Islet of Langerhans (tissue), 1 donor: ENCODE measurements around the gene PDE11A.
"Not testable (repeated sequence)": the region's sequence is repeated elsewhere in the genome, so short reads cannot be mapped to it uniquely, and the experiment has no call there.

ENCODE experiments used
- FAIRE-seq: peaks from one replicate; lab custom pipeline; 2011; peaks lifted over from hg19 to GRCh38; lab: Jason Lieb, UNC

Gene PDE11A

DNA sequence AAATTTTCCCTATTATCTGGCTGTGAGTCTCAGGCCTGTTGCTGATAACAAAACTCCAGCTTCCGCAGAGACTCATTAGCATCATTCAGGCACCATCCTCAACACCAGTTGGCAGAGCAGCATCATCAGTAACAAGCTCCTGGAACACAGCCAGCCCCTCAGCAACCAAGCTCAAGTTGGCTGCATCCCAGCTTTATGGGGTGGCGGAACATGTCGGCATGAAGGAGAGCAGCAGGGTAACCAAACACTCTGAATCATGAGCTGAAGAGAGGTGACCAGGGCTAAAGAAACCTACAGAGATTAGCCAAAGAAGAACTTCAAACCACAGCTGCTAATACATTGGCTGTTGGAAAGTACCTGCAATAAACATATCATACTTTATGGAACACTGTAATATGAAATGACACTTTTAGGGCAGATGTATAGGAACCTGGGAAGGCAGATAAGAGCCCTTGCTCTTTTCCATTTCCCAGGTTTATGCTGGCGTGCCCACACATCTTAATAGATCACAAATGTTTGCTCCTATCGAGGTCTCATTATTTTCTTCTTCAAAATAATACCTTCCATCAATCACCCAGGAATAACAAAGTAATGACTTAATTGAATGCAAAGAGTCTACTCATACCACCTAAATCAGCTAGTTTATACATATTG is 63.8 kb downstream of the PDE11A start:
- no peak for FAIRE-seq

- no peak for FAIRE-seq
These were observed 65.9 kb downstream of the PDE11A start for GRCh38 chr2:178006710-178007109.

DNA sequence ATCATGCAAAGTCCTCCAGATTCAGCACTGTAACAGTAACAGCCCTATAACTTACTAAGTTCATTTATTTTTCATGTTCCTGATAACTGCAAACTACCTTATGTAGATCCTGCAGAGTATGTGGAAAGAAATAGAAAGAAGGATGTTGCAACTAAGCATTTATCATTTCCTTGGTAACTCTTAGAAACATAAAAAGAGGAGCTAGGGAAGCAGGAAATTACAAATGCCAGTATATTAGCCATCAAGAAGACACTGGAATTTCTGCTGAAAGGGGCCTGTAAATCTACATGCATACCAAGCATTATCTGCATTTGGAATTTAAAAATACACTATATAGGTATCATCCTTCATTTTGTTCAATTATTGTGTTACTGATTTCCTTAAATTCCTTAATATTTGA is 66.8 kb downstream of the PDE11A start:
- FAIRE-seq: no peak

GRCh38 chr2:178002038-178002437 is 70.5 kb downstream of the PDE11A start:
- FAIRE-seq: no peak

- FAIRE-seq: no peak
These were observed 73.6 kb downstream of the PDE11A start for GRCh38 chr2:177998996-177999395.

GRCh38 chr2:177998006-177998405 is 74.6 kb downstream of the PDE11A start:
- no peak for FAIRE-seq

- no peak for FAIRE-seq
These were observed 79.6 kb downstream of the PDE11A start for GRCh38 chr2:177992992-177993391.

DNA sequence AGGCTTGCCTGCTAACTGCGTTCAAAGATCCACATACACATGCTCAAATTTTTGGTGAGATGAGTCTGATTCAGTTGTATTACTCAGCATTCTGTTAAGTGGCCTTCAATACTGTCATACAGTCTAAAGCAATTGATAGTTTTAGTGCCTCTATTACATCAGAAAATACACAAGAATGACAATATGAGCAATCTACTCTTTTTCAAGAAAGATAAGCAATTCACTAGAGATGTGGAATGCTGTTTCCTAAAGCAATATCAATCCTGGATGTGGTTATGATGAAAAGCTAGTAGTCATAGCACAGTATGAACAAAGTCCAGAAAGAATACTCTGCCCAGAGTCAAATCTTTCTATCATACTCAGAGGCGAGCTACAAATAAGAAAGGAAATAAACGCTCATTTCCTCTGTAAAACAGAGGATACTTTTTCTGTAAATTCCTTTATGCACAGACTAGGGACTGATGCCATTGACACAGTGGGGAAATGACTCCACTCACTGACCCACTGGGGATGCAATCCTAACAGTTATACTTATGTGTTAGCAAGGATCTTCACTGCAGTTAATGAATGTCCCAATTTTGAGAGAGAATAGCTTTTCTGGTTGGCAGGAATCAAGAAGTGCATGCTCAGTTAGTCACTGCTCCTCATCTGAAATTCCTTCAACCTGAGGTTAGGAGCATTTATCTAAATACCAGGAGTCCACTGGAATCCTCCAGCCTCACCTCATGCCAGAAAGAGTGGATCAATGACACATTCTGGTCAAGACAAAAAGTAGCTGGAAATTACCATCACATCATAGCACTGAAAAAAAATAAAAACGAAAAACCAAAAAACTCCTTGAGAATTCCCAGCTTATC is 83.3 kb downstream of the PDE11A start:
- no peak for FAIRE-seq

- no peak for FAIRE-seq
These were observed 87.8 kb downstream of the PDE11A start for GRCh38 chr2:177984749-177985148.

DNA sequence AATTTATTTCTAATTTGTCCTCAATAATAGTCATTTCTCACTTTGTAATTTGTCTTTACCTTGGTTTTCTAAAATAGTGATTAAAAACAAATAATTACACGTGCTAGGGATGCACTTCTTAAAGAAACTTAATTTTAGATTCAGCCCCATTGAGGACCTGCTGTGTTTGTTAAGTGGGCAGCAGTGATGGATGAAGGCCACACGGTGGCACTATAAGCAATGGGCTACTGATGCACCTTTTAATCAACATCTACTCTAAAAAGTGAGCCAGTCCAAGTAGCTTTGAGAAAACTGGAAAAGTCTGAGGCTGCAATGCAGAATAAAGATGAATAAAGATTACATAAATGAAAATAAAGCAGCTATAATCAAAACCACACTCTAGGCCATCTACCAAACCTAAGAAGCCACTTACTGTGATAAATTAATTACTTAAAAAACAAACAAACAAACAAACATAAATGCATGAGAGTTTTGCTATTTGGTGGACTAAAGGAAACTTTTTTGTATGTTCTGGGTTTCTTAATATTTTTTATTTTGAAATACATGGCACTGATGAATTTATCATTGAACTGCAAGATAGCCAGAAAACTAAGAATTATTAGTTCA is 89.3 kb downstream of the PDE11A start:
- peak; percentile 90 for FAIRE-seq

DNA sequence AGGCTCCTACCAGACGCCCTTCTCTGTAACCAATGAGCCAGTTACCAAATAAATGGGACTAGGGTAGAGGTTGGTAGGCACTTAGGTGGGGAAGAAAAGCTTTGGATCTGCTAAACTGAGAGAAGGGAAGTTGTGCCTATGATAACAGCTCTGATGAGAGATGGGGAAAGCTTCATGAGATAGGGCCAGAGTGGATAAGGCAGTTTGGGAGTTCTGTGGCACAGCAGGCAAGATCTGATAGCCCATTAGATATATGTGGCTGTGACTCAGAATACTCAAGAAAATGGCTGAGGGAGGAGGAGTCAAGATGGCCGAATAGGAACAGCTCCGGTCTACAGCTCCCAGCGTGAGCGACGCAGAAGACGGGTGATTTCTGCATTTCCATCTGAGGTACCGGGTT is 99.8 kb downstream of the PDE11A start:
- no peak for FAIRE-seq

DNA sequence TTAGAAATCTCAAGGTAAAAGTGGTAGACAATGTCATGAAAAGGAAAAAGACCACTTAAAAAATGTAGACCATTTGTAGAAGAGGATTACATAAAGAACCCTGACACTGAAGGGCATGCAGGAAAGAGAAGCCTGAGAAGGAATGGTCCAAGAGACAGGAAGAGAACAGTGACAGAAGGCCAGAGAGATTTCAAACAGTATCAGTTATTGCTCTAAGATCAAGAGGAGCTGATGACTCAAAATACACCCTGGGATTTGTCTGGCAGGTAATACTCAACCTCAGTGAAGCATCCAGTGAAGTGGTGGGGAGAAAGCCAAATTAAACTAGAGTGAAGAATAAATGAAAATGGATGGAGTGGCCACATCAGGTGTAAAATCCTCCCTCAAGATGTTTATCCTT is 100.5 kb downstream of the PDE11A start:
- FAIRE-seq: no peak

GRCh38 chr2:177970670-177971454 is 101.7 kb downstream of the PDE11A start:
- no peak for FAIRE-seq

- no peak for FAIRE-seq
These were observed 107.7 kb downstream of the PDE11A start for GRCh38 chr2:177964892-177965291.

DNA sequence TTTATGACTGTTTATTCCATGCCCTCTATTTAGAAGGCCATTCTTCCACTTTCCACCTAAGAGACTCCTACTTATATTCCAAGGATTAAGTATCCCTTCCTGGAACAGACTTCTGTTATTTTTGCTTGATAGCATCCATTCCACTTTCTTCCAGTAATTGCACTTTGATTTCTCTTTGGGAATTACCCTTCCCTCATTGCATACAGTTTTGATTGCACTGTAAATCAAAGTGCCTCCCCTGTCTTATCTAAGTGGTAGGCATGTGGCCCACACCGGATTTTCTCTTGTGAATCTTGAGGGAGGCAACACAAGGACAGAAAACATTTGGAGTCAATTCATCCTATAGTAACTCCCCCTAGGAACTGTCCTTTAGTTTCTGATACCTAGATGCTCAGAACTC is 120.4 kb downstream of the PDE11A start:
- FAIRE-seq: no peak

DNA sequence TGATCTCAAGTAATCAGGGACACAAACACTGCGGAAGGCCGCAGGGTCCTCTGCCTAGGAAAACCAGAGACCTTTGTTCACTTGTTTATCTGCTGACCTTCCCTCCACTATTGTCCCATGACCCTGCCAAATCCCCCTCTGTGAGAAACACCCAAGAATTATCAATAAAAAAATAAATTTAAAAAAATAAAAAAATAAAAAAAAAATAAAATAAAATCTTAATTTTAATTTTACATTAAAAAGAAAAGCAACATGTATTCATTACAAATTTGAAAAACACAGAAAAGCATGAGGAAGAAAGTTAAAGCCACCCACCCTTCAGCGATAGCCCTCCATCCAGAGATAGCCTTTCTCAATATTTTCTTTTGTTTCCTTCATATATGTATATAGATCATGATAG is 125.0 kb downstream of the PDE11A start:
- FAIRE-seq: not testable (repeated sequence)

DNA sequence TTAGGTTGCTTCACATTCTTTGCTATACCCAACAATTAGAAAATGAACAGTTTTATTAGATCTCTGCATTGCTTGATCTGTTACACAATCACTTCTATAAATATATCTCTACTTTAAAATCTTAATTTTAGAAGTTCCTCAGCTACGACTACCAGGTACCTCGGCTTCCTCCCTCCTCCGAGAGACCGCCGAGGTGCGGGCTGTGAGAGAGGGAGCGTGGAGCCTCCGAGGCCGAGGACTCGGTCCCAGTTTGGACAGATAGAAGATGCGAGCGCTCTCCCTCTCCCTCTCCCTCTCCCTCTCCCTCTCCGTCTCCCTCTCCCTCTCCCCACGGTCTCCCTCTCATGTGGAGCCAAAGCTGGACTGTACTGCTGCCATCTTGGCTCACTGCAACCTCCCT is 128.0 kb downstream of the PDE11A start:
- not testable (repeated sequence) for FAIRE-seq

- no peak for FAIRE-seq
These were observed 129.8 kb downstream of the PDE11A start for GRCh38 chr2:177942731-177943130.

DNA sequence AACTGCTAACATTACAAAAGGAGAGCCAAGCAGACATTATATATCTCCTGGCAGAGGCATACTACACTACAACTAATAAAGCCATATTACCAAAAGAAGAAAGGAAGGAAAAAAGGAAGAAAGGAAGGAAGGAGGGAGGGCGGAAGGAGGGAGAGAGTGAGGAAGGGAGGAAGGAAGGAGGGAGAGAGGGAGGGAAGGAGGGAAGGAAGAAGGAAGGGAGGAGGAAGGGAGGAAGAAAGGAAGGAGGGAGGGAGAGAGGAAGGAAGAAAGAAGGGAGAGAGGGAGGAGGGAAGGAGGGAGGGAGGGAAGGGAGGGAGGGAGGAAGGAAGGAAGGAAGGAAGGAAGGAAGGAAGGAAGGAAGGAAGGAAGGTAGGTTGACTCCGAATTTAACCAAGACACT is 133.4 kb downstream of the PDE11A start:
- FAIRE-seq: no peak

GRCh38 chr2:177930916-177931315 is 141.7 kb downstream of the PDE11A start:
- FAIRE-seq: no peak

DNA sequence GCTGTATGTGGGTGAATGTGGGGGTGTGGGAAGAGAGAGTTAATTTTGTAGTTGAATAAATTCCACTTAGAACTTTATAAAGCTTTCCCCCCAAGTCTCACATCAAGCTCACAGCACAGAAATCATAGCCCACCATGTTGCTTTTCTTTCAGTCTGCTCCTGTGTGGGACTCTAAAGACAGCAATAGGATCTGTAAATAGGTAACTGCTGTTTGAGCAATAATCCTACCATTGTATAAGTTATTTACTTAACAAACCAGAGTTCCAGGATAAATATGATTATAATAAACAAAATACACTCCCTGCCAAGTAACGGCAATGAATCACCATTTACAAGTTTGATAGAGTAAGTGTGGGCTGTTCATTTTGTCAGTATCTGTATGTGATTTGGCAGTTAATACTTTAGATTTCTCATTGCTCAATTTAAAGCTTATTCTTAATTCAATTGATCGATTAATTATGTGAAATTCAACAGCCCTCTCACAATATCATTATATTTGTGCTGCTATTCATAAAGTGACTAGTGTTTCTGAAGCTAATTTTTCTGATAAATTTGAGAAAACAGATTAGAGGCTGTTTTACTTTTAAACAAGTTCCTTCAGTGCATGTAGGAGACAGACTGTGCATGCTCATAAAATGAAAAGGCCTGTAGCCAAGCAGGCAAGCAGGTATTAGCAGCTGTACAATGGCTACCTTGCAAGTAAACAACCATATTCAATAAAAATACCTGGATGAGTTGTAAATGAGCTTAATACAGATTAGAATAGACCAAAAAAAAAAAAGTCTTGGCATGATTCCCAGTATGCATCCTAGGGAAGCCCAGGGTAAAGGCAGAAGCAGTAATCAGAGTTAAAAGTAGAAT is 142.7 kb downstream of the PDE11A start:
- no peak for FAIRE-seq

- no peak for FAIRE-seq
These were observed 149.3 kb downstream of the PDE11A start for GRCh38 chr2:177923323-177923722.
